K562 (cell line): ENCODE data around the gene OTUB2.

ENCODE experiments used
- CTCF ChIP-seq, 3 experiments: IDR thresholded peaks in 2 of 3; conservative IDR thresholded peaks in 1 of 3; 2 replicates each; pipeline ENCODE4 v1.5.1; 2011 to 2012; ENCODE audit warnings: low read length in 3 of 3, mild to moderate bottlenecking in 3 of 3, control low read depth in 2 of 3, improper control_type of control experiment in 1 of 3, inconsistent platforms in 1 of 3, low read depth in 1 of 3, mixed read lengths in 1 of 3, moderate library complexity in 1 of 3; ENCODE audit not compliant: insufficient read depth in 2 of 3
- ELF1 ChIP-seq: fragments of 200-800 bp; sonication (Bioruptor generic); IDR thresholded peaks from 2 replicates; pipeline ENCODE4 v1.6.1; 2016; ENCODE audit warnings: missing genetic modification characterization, missing compliant biosample characterization
- ELF4 ChIP-seq: fragments of 450-650 bp; formaldehyde crosslinking; IDR thresholded peaks from 2 replicates; pipeline ENCODE4 v1.4.0; 2022; ENCODE audit warnings: missing genetic modification characterization
- GATA2 ChIP-seq: sonication (generic); formaldehyde crosslinking; IDR thresholded peaks from 2 replicates; pipeline ENCODE4 v1.4.0; 2020; ENCODE audit warnings: mild to moderate bottlenecking, missing genetic modification reagents
- JUN ChIP-seq, 2 experiments: sonication (generic) in 1 of 2; formaldehyde crosslinking in 1 of 2; IDR thresholded peaks; 2 replicates each; pipeline versions ENCODE4 v1.6.1 to v1.8.0; 2012 to 2022; ENCODE audit warnings: borderline replicate concordance in 2 of 2, mild to moderate bottlenecking in 2 of 2, improper control_type of control experiment in 1 of 2, low read depth in 1 of 2, low read length in 1 of 2, missing genetic modification reagents in 1 of 2
- NFRKB ChIP-seq: fragments of 450-650 bp; IDR thresholded peaks from 2 replicates; pipeline ENCODE4 v1.6.1; 2016; ENCODE audit warnings: low read depth
- NFYB ChIP-seq: IDR thresholded peaks from 2 replicates; pipeline ENCODE4 v1.6.1; 2011; ENCODE audit warnings: mild to moderate bottlenecking, moderate library complexity; ENCODE audit not compliant: insufficient read length; ENCODE audit errors: extremely low read depth
- TAF1 ChIP-seq: IDR thresholded peaks from 2 replicates; pipeline ENCODE4 v1.6.1; 2011; ENCODE audit warnings: mild to moderate bottlenecking, low read length, moderate library complexity; ENCODE audit not compliant: insufficient read depth, control insufficient read depth, severe bottlenecking; ENCODE audit errors: extremely low read depth
- TBP ChIP-seq: optimal IDR thresholded peaks from 2 replicates; pipeline ENCODE3; 2011; ENCODE audit warnings: low read depth, low read length, improper control_type of control experiment
- TGIF2 ChIP-seq: sonication (generic); formaldehyde crosslinking; IDR thresholded peaks from 2 replicates; pipeline ENCODE4 v1.8.1; 2022; ENCODE audit warnings: mild to moderate bottlenecking, missing genetic modification reagents, moderate library complexity
- ZFP30 ChIP-seq: fragments of 250-450 bp; sonication (Bioruptor Pico); IDR thresholded peaks from 2 replicates; pipeline ENCODE4 v1.8.0; 2022; ENCODE audit warnings: moderate library complexity, mild to moderate bottlenecking, inconsistent platforms, borderline replicate concordance
- ZFX ChIP-seq: sonication (generic); formaldehyde crosslinking; IDR thresholded peaks from 2 replicates; pipeline ENCODE4 v1.8.0; 2022; ENCODE audit warnings: mild to moderate bottlenecking, missing genetic modification reagents, moderate library complexity

DNA sequence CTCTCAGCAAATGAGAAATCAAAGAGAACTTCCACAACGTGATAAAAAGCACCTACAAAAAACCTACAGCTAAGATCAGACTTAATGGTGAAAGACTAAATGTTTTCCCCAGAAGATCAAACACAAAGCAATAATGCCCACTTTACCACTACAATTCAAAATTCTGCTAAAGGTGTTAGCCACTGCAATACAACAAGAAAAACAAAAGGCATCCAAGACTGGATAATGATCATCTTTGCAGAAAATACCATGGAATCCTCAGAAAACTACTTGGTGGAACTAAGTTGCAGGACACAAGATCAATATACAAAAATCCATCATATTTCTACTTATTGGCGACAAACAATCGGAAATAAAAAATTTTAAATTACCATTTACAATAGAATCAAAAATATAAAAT lies 48.4 kb downstream of the OTUB2 start:
- TF ChIP-seq ZFP30 (CRISPR knock-in tag) (no peak), ELF1 (no peak), TGIF2 (CRISPR knock-in tag) (no peak), JUN (IDR thresholded peaks at IDR 0.05; ENCODE audit: borderline replicate concordance, low read depth, low read length) (no peak), JUN (CRISPR knock-in tag; IDR thresholded peaks at IDR 0.05; ENCODE audit: borderline replicate concordance) (no peak), CTCF (IDR thresholded peaks at IDR 0.05 in 2 of 3, conservative IDR thresholded peaks at IDR 0.05 in 1 of 3; ENCODE audit: insufficient read depth in 2 of 3, low read depth in 1 of 3, low read length in 3 of 3) (no peak), ZFX (CRISPR knock-in tag) (no peak), TBP (no peak), ELF4 (no peak), NFYB (no peak), GATA2 (CRISPR knock-in tag) (no peak), TAF1 (no peak), NFRKB (no peak)
